Dedifferentiated amniotic fluid mesenchymal stem cell (primary cell): ENCODE results near the gene RAD51B.
"Not testable (repeated sequence)": the region's sequence is repeated elsewhere in the genome, so short reads cannot be mapped to it uniquely, and the experiment has no call there.

Experiments
- DNase-seq: peaks from one replicate; pipeline ENCODE4 v3.0.0-alpha.2; 2016; ENCODE audit errors: extremely low spot score

RAD51B gene

GRCh38 chr14:68653108-68653507, 833.5 kb downstream of the RAD51B start:
- DNase-seq: no peak

DNA sequence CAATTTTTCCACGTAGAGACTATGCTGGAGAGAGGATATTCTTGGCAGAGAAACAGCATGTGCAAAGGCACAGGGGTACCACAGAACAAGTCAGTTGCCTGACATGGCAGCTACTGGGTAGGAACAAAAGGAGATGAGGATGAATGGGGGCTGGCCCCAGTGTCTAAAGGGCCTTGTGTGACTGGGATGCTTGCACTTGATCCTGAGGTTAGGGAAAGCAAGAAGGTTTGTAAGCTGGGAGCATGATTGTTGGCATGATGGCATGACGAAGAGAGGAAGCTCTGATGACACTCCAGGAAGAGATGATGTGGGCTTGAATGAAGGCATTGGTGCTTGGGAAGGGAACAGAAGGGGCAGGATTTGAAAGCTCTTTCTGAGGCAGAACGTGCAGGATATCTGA, 834.2 kb downstream of the RAD51B start:
- DNase-seq: no peak

DNA sequence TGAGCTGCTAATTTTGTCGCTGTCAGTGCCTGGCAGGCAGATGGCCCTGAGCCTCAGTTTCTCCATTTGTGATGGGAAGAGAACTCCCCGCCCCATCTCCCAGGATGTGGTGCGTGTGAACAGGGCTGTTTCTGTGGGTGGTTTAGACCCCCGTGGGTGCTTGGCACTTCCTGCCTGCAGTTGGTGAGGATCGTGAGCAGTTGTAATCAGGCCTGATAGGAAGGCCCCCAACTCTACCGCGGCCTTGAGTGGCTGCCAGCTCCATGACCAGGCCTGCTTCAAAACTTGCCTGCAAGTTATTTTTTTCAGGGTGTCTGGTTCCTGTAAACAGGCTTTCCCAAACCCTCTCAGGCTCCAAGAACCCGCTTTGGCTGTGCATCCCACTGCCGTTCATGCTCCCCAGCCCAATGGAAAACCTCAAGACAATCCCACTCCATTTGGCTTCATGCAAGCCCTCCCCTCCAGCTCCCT, 834.9 kb downstream of the RAD51B start:
- no peak for DNase-seq

DNA sequence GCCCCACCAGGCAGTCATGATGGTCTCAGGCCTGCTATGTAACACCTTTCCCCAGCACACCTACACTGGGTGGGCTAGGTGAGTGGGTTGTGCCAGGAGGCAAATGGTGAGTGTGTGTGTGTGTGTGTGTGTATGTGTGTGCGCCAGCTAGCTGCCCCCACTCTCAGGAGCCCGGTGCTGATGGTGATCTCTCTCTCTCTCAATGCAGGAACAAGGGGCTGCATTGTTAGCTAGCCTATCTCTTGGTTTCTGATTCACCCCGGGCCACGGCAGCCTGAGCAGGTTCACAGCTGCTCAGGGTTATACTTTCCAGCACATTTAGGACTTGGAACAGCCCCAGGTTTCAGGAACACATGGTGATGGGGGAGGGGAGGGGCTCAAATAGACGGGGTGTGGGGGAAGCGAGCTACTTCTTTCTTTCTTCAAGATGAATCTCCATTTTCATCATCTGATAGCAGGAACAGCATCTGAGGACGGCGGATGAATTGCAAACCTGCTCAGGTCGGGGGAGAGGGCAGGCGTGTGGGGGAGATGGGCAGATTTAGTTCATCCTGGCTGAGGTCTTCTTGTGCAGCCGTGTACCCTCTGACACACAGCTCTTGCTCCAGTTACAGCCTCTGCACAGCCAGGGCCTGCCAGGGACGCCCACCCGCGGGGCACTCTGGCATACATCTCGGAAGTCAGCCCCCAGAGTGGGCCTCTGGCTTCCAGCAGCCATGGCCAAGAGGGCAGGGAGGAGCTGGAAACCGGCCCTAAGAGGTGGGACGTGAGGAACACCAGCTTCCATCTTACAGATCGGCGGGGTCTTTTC, 835.6 kb downstream of the RAD51B start:
- DNase-seq: no peak

DNA sequence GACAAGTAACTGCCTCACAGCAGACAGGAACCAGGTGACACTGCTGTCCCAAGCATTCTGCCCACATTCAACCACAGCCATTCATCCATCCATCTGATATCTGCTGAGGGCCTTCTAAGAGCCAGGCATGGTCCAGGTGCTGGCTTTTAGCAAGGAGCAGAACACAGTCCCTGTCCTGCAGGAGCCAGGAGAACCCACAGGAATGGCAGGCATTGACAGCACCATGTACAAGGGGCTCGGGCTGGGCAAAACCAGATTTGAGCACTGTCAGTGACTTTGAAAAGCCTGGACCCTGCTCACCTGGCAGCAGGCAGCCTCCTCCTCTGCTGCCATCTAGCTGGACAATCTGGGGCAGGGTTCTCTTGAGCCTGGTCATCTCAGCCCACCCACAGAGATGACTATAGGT, 836.3 kb downstream of the RAD51B start:
- DNase-seq: no peak

- DNase-seq: no peak
Observed at GRCh38 chr14:68656452-68656851, 836.9 kb downstream of the RAD51B start.

DNA sequence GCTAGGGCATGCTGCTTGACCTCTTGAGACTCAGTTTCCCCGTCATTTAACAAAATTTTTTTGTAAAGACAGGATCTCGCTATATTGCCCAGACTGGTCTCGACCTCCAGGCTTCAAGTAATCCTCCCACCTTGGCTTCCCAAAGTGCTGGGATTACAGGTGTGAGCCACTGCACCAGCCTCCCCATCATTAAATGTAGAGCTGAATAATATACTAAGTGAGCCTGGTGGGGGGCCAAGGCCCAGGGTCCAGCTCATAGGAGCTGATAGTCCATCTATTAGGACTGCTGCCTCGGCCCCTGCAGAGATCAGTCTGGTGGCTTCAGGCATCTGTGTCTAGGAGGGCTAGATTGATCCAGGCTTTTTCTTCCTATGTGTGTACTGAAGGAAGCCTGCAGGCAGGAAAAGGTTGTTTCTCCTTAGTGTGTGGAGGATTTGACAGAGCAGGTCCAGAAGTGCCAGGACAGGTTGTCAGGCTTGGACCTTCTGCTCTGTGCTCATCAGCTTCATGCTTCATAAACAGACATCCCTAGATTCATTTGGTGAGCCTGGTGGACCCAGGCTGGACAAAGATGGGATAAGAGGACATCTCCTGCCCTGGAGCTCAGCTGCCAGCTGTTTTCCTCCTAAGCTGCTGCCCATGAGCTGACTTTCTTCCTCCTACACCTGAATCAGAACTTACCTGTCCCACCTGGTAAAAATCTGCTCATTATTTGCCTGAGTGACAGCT, 837.9 kb downstream of the RAD51B start:
- DNase-seq: no peak

GRCh38 chr14:68658029-68658509, 838.5 kb downstream of the RAD51B start:
- DNase-seq: no peak

GRCh38 chr14:68658943-68659931, 839.7 kb downstream of the RAD51B start:
- DNase-seq: no peak

GRCh38 chr14:68660495-68660894, 840.9 kb downstream of the RAD51B start:
- DNase-seq: no peak

GRCh38 chr14:68661226-68662225, 841.9 kb downstream of the RAD51B start:
- no peak for DNase-seq

DNA sequence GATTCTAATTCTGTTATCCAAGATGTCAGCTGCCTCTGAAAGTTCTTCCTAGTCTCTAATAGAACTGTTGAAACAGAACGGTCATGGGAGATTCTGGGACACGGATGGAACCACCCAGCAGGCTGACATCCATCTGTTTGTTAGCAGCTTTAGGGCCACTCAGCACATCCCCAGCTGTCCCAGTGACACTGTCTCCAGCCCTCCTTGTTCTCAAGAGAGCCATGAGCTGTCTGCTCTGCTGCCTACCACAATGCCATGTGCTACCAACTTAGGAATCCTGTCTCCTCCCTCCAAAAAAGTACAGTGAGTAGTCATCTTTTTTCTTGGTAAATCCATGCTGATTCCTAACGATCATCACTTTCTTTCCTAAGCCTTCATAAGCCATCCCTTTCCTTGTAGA, 842.8 kb downstream of the RAD51B start:
- no peak for DNase-seq

GRCh38 chr14:68662826-68663225, 843.2 kb downstream of the RAD51B start:
- not testable (repeated sequence) for DNase-seq

DNA sequence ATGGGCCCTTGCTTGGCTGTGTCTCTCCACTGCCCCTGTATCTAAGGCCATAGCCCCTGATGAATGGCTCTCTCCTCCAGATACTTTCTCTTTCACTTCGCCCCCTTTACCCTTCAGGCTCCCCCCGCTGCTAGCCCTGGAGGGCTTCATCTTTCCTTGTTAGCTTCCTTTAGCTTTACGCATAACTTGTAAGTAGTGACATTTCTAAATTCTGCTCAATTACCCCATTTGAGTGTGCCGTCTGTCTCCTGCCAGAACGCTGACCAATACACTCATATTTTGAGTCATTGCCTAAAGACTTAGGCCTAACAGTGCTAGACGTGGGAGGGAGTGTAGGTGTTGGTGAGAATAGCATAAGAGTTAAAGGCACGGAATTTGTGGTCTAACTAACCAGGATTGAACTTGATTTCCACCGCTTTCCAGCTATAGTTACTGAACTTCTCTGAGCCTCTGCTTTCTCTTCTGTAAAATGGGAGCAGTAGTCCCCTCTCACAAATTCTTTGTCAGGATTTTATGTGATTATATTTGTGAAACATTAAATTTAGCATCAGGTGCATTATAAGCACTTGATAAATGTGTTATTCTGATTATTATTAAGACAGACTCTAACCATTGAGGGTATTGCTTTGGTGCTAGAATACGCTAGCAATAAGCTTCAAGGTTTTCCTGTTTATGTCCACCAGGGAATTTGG, 844.0 kb downstream of the RAD51B start:
- peak; percentile 72 for DNase-seq

GRCh38 chr14:68664225-68664681, 844.7 kb downstream of the RAD51B start:
- DNase-seq: no peak

- no peak for DNase-seq
Observed at GRCh38 chr14:68665131-68665530, 845.6 kb downstream of the RAD51B start.

GRCh38 chr14:68665792-68666204, 846.2 kb downstream of the RAD51B start:
- DNase-seq: no peak

- no peak for DNase-seq
Observed at GRCh38 chr14:68666236-68666635, 846.7 kb downstream of the RAD51B start.

DNA sequence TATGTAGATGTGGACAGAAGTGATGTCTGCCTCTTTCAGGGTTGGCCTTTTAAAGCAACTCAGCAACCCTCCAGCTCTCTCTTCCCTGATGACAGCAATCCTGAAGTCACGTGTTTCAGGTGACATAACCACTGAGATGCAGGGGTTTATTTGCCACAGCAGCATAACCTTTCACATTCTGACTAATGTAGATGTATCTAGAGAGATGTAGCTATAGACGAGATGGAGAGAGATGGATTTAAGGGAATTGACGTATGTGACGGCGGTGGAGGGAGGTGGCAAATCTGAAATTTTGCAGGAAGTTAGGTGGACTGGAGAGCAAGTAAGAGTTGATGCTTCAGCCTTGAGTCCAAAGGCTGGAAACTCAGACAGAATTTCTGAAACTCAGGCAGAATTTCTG, 847.3 kb downstream of the RAD51B start:
- DNase-seq: no peak

DNA sequence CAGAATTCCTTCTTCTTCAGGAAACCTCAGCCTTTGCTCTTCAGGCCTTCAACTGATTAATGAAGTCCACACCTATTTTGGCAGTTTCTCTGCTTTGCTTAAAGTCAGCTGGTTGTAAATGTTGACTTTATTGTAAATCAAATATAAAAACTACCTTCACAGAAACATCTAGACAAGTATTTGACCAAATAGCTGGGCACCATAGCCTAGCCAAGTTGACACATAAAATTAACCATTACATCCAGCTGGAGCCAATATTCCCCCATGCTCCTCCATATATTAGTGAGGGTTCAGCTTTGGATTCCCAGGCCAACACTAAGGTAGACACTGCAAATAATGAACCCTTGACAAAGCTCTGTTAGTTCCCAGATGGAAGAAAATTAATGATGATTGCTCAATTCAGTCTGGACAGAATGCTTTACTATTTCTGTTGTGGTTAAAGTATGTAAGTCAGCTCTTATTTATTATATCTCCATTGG, 847.8 kb downstream of the RAD51B start:
- DNase-seq: no peak
